ENCODE results near the gene SLC22A3.
"Not testable (repeated sequence)": the region's sequence is repeated elsewhere in the genome, so short reads cannot be mapped to it uniquely, and the experiment has no call there.

SLC22A3 gene

GRCh38 chr6:160419488-160419887 is 71.3 kb downstream of the SLC22A3 start:
- DNase-seq, result no peak

GRCh38 chr6:160420253-160420968 is 72.2 kb downstream of the SLC22A3 start:
- no peak for DNase-seq

GRCh38 chr6:160420969-160421556 is 72.9 kb downstream of the SLC22A3 start:
- DNase-seq, result no peak

GRCh38 chr6:160421854-160422253 is 73.7 kb downstream of the SLC22A3 start:
- no peak for DNase-seq

GRCh38 chr6:160424256-160424655 is 76.1 kb downstream of the SLC22A3 start:
- no peak for DNase-seq

- no peak for DNase-seq
These were observed 78.0 kb downstream of the SLC22A3 start for GRCh38 chr6:160426136-160426535.

- DNase-seq, result no peak
These were observed 79.3 kb downstream of the SLC22A3 start for GRCh38 chr6:160427312-160428068.

GRCh38 chr6:160428069-160428430 is 79.9 kb downstream of the SLC22A3 start:
- no peak for DNase-seq

GRCh38 chr6:160428818-160429619 is 80.8 kb downstream of the SLC22A3 start:
- no peak for DNase-seq

- no peak for DNase-seq
These were observed 81.4 kb downstream of the SLC22A3 start for GRCh38 chr6:160429620-160429895.

GRCh38 chr6:160430203-160430602 is 82.0 kb downstream of the SLC22A3 start:
- DNase-seq, result no peak

- no peak for DNase-seq
These were observed 82.6 kb downstream of the SLC22A3 start for GRCh38 chr6:160430751-160431150.

GRCh38 chr6:160431226-160431625 is 83.0 kb downstream of the SLC22A3 start:
- no peak for DNase-seq

GRCh38 chr6:160431791-160432404 is 83.7 kb downstream of the SLC22A3 start:
- no peak for DNase-seq

GRCh38 chr6:160435935-160436334 is 87.8 kb downstream of the SLC22A3 start:
- no peak for DNase-seq

GRCh38 chr6:160437154-160437553 is 89.0 kb downstream of the SLC22A3 start:
- DNase-seq, result no peak

- DNase-seq, result no peak
These were observed 89.6 kb downstream of the SLC22A3 start for GRCh38 chr6:160437775-160438174.

- no peak for DNase-seq
These were observed 90.3 kb downstream of the SLC22A3 start for GRCh38 chr6:160438481-160438880.

- no peak for DNase-seq
These were observed 91.6 kb downstream of the SLC22A3 start for GRCh38 chr6:160439751-160440150.

GRCh38 chr6:160442151-160442550 is 94.0 kb downstream of the SLC22A3 start:
- DNase-seq, result no peak

- DNase-seq, result no peak
These were observed 97.0 kb downstream of the SLC22A3 start for GRCh38 chr6:160445130-160445529.

- DNase-seq, result no peak
These were observed 99.2 kb downstream of the SLC22A3 start for GRCh38 chr6:160447350-160447749.

- DNase-seq, result not testable (repeated sequence)
These were observed 101.6 kb downstream of the SLC22A3 start for GRCh38 chr6:160449787-160450186.

All from activated CD4-positive, alpha-beta T cell treated with anti-CD3 and anti-CD28 coated beads, Interleukin-2, amount 50 U/mL, for 48 hours (primary cell).